IPS-15b (cell line): ENCODE measurements around the gene SEMA3F.

ENCODE experiments used
- H3K27me3 ChIP-seq: one replicate; pipeline ENCODE4 v1.6.1; 2013; ENCODE audit warnings: low read length; ENCODE audit not compliant: control insufficient read depth, insufficient read depth
- H3K36me3 ChIP-seq: one replicate; pipeline ENCODE4 v1.6.1; 2013; ENCODE audit warnings: low read length; ENCODE audit not compliant: control insufficient read depth, insufficient read depth
- H3K4me1 ChIP-seq: one replicate; pipeline ENCODE4 v1.6.1; 2013; ENCODE audit warnings: mild to moderate bottlenecking, low read length; ENCODE audit not compliant: control insufficient read depth, insufficient read depth
- H3K4me3 ChIP-seq: one replicate; pipeline ENCODE4 v1.5.1; 2013; ENCODE audit warnings: low read depth, low read length
- H3K9ac ChIP-seq: one replicate; pipeline ENCODE4 v1.6.1; 2013; ENCODE audit warnings: low read depth, mild to moderate bottlenecking, low read length
- H3K9me3 ChIP-seq: one replicate; pipeline ENCODE4 v1.6.1; 2013; ENCODE audit warnings: mild to moderate bottlenecking, low read length; ENCODE audit not compliant: control insufficient read depth, insufficient read depth

Gene SEMA3F

DNA sequence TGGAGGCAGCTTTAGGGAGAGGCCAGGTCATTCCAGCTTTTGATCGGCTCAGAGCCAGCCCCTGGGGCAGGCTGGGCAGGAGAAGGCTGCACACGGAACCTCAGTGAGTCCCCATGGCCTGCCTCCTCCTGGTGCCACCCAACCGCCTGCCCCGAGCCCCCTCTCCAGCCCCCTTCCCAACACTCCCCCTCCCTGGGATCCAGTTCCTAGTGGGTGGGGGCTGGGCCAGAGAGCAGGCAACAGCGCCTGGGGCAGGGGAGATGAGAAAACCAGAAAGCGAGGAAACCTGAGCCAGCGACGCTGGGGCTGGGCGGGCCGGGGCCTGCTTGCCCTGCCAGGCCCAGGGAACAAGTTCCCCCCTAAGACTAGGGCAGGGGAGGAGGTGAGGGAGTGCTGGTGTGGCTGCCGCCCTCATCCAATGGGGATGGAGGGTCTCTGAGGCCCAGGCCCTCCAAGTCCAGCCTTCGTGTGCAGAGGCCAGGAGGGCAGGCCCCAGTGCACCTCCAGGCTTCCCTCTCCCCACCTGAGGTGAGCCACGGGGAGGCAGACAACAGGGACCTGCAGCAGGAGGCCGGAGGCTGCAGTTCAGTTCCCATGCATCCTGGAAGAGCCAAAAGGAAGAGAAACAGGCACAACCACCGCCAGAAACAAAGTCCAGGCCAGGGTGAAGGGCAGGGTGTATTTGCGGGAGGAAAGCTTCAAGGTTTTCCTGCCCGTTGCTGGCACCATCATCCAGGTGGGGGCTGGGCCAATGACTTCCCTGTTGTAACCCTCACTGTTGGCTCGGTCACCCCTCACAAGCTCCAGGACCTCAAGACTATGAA is 4.0 kb upstream of the SEMA3F start:
- Histone ChIP-seq H3K9ac (peak overlapping the region; percentile 24), H3K36me3 (no peaks in the 10 kb centered on the region), H3K4me1 (peaks cover 18% of the 10 kb centered on the region), H3K27me3 (peaks cover 15% of the 10 kb centered on the region), H3K9me3 (no peaks in the 10 kb centered on the region), H3K4me3 (no peak overlapping the region)

DNA sequence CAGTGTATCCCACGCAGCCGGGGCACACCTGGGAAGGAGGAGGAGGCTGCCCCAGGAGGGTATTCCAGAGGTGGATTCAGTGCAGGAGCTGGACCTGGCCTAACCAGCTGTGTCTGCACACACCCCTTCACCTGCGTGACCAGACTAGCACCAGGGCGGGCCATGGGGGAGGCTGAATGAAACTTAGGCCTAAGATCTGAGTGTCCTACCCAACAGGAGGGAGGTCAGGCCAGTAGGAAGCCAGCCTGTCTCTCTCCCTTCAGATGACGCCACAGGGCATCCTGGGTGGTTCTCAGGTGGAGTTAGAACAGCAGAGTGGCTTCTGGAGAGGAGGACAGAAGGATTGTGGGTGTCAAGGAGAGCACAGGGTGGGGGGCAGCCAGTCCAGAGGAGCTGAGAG is 3.4 kb upstream of the SEMA3F start:
- H3K36me3 ChIP-seq, result no peaks in the 10 kb centered on the region
- no peak overlapping the region for H3K4me3 ChIP-seq
- H3K9me3 ChIP-seq, result no peaks in the 10 kb centered on the region
- H3K27me3 ChIP-seq, result peaks cover 18% of the 10 kb centered on the region
- H3K9ac ChIP-seq, result peak overlapping the region; percentile 24
- peaks cover 18% of the 10 kb centered on the region for H3K4me1 ChIP-seq

DNA sequence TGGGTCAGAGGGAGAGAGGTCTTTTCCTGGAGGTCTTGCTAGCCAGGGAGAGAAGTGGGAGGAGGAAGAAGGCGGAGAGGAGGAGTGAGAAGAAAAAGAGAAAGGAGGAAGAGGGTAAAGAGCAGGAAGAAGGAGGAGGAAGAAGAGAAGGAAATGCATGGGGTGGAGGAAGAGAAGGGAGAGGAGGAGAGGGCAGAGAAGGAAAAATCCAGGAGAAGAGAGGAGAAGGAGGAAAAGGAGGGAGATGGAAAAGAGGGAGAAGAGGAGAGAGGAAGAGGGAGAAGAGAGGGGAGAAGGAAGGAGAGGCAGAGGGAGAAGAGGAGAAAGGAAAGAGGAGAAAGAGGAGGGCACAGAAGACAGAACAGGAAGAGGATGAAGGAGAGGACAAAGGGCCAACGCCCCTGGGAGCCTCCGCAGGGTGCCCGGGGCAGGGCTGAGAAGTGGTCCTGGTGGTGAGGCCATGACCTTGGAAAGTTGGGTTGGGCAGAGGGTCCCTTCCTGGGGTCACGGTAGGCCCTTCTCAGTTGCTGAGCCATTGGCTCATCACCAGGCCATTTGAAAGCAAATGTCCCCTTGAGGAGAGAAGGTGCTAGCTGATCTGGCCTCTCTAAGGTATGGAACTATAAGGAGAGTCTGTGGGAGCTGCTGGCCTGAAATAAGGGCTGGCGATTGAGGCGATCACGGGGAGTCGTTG is 1.2 kb upstream of the SEMA3F start:
- Histone ChIP-seq H3K36me3 (no peaks in the 10 kb centered on the region), H3K9me3 (no peaks in the 10 kb centered on the region), H3K27me3 (peaks cover 18% of the 10 kb centered on the region), H3K4me3 (peak overlapping the region; percentile 50), H3K9ac (no peak overlapping the region), H3K4me1 (peaks cover 20% of the 10 kb centered on the region)

GRCh38 chr3:50154476-50154839 is 666 bp upstream of the SEMA3F start:
- peaks cover 20% of the 10 kb centered on the region for H3K4me1 ChIP-seq
- H3K36me3 ChIP-seq, result no peaks in the 10 kb centered on the region
- H3K27me3 ChIP-seq, result peaks cover 18% of the 10 kb centered on the region
- no peak overlapping the region for H3K9ac ChIP-seq
- H3K9me3 ChIP-seq, result no peaks in the 10 kb centered on the region
- H3K4me3 ChIP-seq, result peak overlapping the region; percentile 50

DNA sequence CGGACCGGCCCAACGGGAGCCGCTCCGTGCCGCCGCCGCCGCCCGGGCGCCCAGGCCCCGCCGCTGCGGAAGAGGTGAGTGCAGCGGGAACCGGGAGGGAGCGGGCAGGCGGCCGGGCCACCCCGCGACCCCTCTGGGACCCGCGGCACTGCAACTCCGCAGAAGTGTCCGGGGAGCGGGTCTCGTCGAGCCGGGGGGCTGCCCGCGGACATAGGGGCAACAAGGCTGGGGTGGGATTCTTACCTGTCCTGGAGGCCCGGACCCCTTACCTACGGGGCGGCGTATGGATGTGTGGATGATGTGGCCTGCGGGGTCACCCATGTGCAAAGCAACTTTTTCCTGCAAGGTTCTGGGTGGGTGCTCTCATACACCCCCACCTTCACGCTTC is 361 bp downstream of the SEMA3F start:
- Histone ChIP-seq H3K27me3 (peaks cover 18% of the 10 kb centered on the region), H3K4me1 (peaks cover 17% of the 10 kb centered on the region), H3K9me3 (no peaks in the 10 kb centered on the region), H3K4me3 (peak overlapping the region; percentile 59), H3K9ac (peak overlapping the region; percentile 4), H3K36me3 (peaks cover 9% of the 10 kb centered on the region)

DNA sequence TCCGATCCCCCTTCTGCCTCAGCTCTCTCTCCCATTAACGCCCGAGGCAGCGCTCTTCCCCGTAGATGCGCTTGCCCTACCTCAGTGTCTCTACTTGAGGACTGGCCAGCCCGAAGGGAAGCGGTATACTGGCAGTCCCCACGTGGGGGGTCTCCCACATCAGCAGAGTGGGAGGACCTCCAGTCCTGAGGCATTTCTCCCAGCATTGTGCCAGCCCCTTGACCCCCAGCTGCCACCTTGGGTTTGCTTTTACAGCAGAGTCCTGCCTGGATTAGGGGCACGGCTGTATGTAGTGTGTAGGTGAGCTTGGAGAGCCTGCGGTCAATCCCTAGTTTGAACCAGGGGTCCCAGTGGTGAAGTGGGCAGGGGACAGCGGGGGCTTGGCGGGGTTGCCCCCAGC is 767 bp downstream of the SEMA3F start:
- H3K4me3 ChIP-seq, result peak overlapping the region; percentile 59
- H3K36me3 ChIP-seq, result peaks cover 10% of the 10 kb centered on the region
- peaks cover 14% of the 10 kb centered on the region for H3K4me1 ChIP-seq
- H3K9ac ChIP-seq, result no peak overlapping the region
- H3K27me3 ChIP-seq, result peaks cover 18% of the 10 kb centered on the region
- H3K9me3 ChIP-seq, result no peaks in the 10 kb centered on the region

DNA sequence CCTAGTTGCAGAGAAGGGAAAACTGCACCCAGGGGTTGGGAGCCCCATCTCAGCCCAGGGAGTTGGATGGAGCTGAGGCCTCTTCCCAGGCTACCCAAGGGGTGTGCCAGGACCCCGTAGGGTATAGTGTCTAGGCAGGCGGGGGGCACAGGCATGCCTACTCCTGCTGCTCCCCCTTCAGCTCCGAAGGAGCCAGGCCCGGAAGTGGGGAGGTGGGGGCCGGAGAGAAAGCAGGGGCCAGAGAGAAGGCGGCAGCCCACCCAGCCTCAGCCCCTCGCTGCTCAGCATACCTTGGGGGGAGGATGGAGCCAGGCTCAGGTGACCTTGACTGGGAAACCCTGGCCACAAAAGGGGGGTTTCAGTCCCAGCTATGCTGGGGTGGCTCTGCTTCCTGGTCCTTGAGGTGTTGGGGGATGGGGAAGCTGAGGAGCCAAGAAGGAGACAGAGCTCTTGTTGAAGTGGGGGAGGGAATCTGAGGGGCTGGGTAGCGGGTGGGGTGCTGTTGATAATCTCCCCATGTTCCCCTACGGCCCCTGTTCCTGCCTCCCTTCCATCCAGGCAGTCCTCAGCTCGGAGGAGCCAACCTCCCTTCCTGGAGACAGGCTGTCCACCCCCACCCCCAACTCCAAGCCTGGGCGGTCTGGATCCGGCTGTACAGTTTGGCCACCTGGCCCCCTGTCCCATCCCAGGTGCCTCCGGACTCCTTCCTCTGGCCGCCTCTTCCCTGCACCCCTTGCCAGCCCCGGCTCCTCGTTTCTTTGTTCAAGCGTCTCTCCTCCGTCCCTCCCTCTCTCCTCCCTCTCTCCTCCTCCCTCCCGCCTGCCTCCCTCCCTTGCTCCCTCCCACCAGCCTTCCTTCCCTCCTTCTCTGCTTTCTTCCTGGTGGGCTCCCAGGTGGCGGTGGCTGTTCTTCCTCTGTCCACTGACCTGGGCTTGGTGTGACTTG is 1.7 kb downstream of the SEMA3F start:
- H3K4me3 ChIP-seq, result peak overlapping the region; percentile 59
- H3K27me3 ChIP-seq, result peaks cover 18% of the 10 kb centered on the region
- H3K9ac ChIP-seq, result peak overlapping the region; percentile 32
- peaks cover 9% of the 10 kb centered on the region for H3K4me1 ChIP-seq
- H3K36me3 ChIP-seq, result peaks cover 19% of the 10 kb centered on the region
- no peaks in the 10 kb centered on the region for H3K9me3 ChIP-seq

DNA sequence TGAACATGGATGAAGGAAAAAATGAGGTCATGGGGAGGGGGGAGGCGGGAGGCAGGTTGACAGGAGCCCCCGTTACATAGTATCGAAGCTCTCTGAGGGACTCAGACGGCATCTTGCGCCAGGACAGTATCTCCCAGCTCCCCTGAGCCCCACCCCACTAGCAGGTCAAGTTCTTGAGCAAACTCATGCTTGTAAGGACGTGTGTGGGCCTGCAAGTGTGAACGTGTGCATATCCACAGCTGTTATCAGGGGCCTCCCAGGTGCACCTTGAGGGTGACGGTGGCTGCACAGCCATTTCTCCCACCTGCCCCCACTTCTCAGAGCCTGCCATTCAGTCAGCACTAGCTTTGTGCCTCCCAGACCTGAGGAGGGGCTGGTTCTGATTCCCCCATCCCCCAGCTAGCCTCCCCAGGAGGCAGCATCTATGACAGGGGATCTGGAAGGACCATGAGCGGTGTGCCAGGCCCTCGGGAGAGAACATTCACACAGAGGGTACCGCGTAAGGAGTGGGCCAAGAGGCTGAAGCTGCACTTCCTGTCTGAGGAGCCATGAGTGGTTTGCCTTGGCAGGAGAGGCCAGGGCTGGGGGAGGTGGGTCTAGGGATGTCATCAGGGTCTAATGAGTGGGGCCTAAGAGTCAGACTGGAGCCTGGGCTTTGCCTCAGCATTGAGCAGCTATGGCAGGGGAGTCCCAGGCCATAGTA is 2.9 kb downstream of the SEMA3F start:
- H3K27me3 ChIP-seq, result peaks cover 17% of the 10 kb centered on the region
- no peaks in the 10 kb centered on the region for H3K9me3 ChIP-seq
- H3K9ac ChIP-seq, result no peak overlapping the region
- peaks cover 30% of the 10 kb centered on the region for H3K36me3 ChIP-seq
- H3K4me3 ChIP-seq, result no peak overlapping the region
- peaks cover 9% of the 10 kb centered on the region for H3K4me1 ChIP-seq

DNA sequence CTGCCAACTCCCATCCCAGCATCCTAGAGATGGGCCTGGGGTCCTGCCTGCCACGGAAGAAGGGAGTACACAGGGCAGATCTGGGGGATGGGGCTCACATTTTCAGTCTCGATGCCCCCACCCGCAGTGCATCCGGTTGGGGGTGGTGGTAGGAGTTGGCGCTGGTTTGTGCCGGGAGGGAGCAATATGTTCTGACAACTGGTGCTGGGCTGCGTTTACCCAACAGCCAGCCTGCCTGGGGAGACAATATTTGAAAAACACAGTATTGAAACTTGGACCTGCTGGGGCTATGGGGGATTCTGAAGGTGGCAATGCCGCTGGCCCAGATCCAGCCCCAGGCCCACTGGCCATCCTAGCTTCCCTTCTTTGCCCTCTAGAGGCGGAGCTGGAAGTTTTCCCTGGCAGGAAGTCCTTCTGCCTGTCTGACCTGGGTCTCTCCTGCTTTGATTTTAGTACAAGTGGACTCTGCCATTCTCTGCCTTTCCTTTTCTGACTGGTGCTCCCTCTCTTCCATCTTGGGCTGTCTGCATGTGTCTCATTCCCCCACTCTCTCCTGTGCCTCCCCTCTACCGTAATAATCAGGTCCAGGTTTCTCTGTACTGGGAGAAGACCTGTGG is 3.5 kb downstream of the SEMA3F start:
- H3K36me3 ChIP-seq, result peaks cover 36% of the 10 kb centered on the region
- H3K4me1 ChIP-seq, result peaks cover 8% of the 10 kb centered on the region
- no peaks in the 10 kb centered on the region for H3K9me3 ChIP-seq
- no peak overlapping the region for H3K4me3 ChIP-seq
- no peak overlapping the region for H3K9ac ChIP-seq
- H3K27me3 ChIP-seq, result peaks cover 10% of the 10 kb centered on the region

DNA sequence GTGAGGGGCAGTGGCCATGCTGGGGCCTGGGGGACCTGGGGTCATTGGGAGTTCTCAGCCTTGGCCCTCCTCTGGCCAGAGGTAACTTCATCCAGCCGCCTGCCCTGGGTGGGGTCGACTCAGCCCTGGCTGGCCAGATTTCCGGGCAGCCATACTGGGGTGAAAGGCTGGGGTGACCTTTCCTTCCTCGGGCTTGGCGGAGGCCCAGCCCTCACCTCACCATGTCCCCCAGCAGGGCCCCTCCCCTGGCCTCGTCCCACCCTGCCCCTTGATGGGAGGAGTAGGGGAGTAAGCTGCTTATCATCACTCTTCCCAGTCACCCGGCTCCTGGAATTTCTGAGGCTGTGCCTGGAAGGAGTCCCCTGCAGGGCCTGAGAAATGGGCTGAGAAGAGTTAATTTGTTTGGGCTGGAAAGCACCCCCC is 5.4 kb downstream of the SEMA3F start:
- peaks cover 43% of the 10 kb centered on the region for H3K36me3 ChIP-seq
- H3K27me3 ChIP-seq, result peaks cover 4% of the 10 kb centered on the region
- no peak overlapping the region for H3K9ac ChIP-seq
- peaks cover 4% of the 10 kb centered on the region for H3K4me1 ChIP-seq
- H3K9me3 ChIP-seq, result no peaks in the 10 kb centered on the region
- no peak overlapping the region for H3K4me3 ChIP-seq

GRCh38 chr3:50161320-50161719 is 6.2 kb downstream of the SEMA3F start:
- Histone ChIP-seq H3K4me3 (no peak overlapping the region), H3K9me3 (no peaks in the 10 kb centered on the region), H3K4me1 (peaks cover 9% of the 10 kb centered on the region), H3K36me3 (peaks cover 43% of the 10 kb centered on the region), H3K9ac (no peak overlapping the region), H3K27me3 (peaks cover under 1% of the 10 kb centered on the region)
